SK-N-SH (cell line): Measurements from ENCODE around the gene MYO1D.

ENCODE experiments used
- CTCF ChIP-seq: fragments of 200-600 bp; sonication (generic); IDR thresholded peaks from 2 replicates; pipeline ENCODE4 v1.6.1; 2017; ENCODE audit warnings: antibody characterized with exemption, mild to moderate bottlenecking, moderate library complexity
- GABPA ChIP-seq: IDR thresholded peaks from 2 replicates; pipeline ENCODE4 v1.4.0; 2012; ENCODE audit warnings: low read depth, mild to moderate bottlenecking
- GATA2 ChIP-seq: sonication (generic); formaldehyde crosslinking; IDR thresholded peaks from 2 replicates; pipeline ENCODE4 v1.5.0; 2020; ENCODE audit warnings: mild to moderate bottlenecking, missing genetic modification reagents
- POLR2AphosphoS5 ChIP-seq: IDR thresholded peaks from 2 replicates; pipeline ENCODE4 v1.6.1; 2012; ENCODE audit warnings: low read depth, low read length
- TCF12 ChIP-seq: IDR thresholded peaks from 2 replicates; pipeline ENCODE4 v1.4.0; 2012
- USF2 ChIP-seq: fragments of 150-350 bp; IDR thresholded peaks from 2 replicates; pipeline ENCODE4 v1.6.1; 2017; ENCODE audit warnings: antibody characterized with exemption, low read length, low read depth, borderline replicate concordance
- YY1 ChIP-seq: IDR thresholded peaks from 2 replicates; pipeline ENCODE4 v1.4.0; 2012; ENCODE audit warnings: low read depth, mild to moderate bottlenecking
- ZBTB33 ChIP-seq: IDR thresholded peaks from 2 replicates; pipeline ENCODE4 v1.4.0; 2012; ENCODE audit warnings: low read depth, borderline replicate concordance

- TF ChIP-seq CTCF = no peak
- TF ChIP-seq YY1 = no peak
- TF ChIP-seq TCF12 = no peak
- TF ChIP-seq GATA2 (CRISPR knock-in tag) = no peak
- no peak for TF ChIP-seq ZBTB33
- no peak for TF ChIP-seq USF2
- TF ChIP-seq POLR2AphosphoS5 = no peak
- TF ChIP-seq GABPA = no peak
Measured at GRCh38 chr17:32831223-32831622, 45.7 kb downstream of the MYO1D start.
